Bronchial smooth muscle cell (primary cell): ENCODE measurements around the gene MAPK1. TPM values are rescaled to one million over a fixed set of nuclear protein-coding genes. Genes with fewer than 3 reads are reported as not detected.

Experiments
- total RNA-seq: library from RNA; depleted of rRNA; stranded (reverse); fragments of >200 nt; gene quantifications from 2 replicates; pipeline ENCODE4 v1.2.1, GENCODE V29; 2014

MAPK1 gene
- 28.3 and 32.3 TPM in 2 replicates for total RNA-seq

GRCh38 chr22:21867528-21868266 lies at the start of gene MAPK1:
MAPK1 (minus strand) TSS chr22:21867645; CDS start chr22:21867440, 205 bp downstream.

GRCh38 chr22:21735200-21736083 lies 132.0 kb downstream of the MAPK1 start, which contains the start of gene YPEL1:
YPEL1 (minus strand) TSS chr22:21735794; CDS start chr22:21710744, 25,050 bp downstream.

Other genes starting within 250 kb of the MAPK1 start
- 4.4 and 10.2 TPM in 2 replicates for gene YDJC, start 237.6 kb downstream of the MAPK1 start, total RNA-seq
- 0.16 and 0.26 TPM in 2 replicates for gene CCDC116, start 234.9 kb downstream of the MAPK1 start, total RNA-seq
- gene SDF2L1, start 225.3 kb downstream of the MAPK1 start, total RNA-seq = 12.4 and 22.7 TPM in 2 replicates
- 19.7 and 23.7 TPM in 2 replicates for gene PPIL2, start 201.6 kb downstream of the MAPK1 start, total RNA-seq
- 0.47 and 1.3 TPM in 2 replicates for gene YPEL1, start 131.9 kb downstream of the MAPK1 start, total RNA-seq
- gene PPM1F, start 85.2 kb upstream of the MAPK1 start, total RNA-seq = 22.8 and 28.5 TPM in 2 replicates
- gene TOP3B, start 115.1 kb upstream of the MAPK1 start, total RNA-seq = 15.0 and 15.1 TPM in 2 replicates